Testis (tissue), 3 donors: Measurements from ENCODE around the gene ZNF778. TPM values are rescaled to one million over a fixed set of nuclear protein-coding genes. Genes with fewer than 3 reads are reported as not detected.

ENCODE experiments used
- DNase-seq: peaks from one replicate; pipeline ENCODE4 v3.0.0-alpha.2; 2019
- H3K27ac ChIP-seq, 2 donors: fragments of 200-600 bp; sonication (generic); one replicate each; pipeline ENCODE4 v1.5.1; 2019
- H3K27me3 ChIP-seq: fragments of 200-600 bp; sonication (generic); one replicate; pipeline ENCODE4 v1.5.1; 2019
- H3K36me3 ChIP-seq: fragments of 200-600 bp; sonication (generic); one replicate; pipeline ENCODE4 v1.5.1; 2017; ENCODE audit warnings: low read depth; ENCODE audit errors: missing control alignments
- H3K4me1 ChIP-seq: fragments of 200-600 bp; sonication (generic); one replicate; pipeline ENCODE4 v1.5.1; 2019
- H3K4me3 ChIP-seq, 2 donors: fragments of 200-600 bp; sonication (generic); one replicate each; pipeline ENCODE4 v1.5.1; 2017 to 2019
- H3K9me3 ChIP-seq: fragments of 200-600 bp; sonication (generic); one replicate; pipeline ENCODE4 v1.5.1; 2017
- CTCF ChIP-seq, 3 experiments: fragments of 450-650 bp in 2 of 3; fragments of 200-600 bp in 1 of 3; sonication (generic) in 1 of 3; IDR thresholded peaks; one replicate each; pipeline ENCODE4 v1.5.1; 2016 to 2019; ENCODE audit warnings: antibody characterized with exemption in 3 of 3, mild to moderate bottlenecking in 2 of 3, moderate library complexity in 1 of 3
- POLR2A ChIP-seq: fragments of 450-650 bp; IDR thresholded peaks from one replicate; pipeline ENCODE4 v1.6.1; 2017; ENCODE audit warnings: antibody characterized with exemption, mild to moderate bottlenecking, moderate library complexity
- WGBS, 2 donors: methylation state at CpG; one replicate each; pipeline ENCODE4 v1.1.5; 2018; 5-methylcytosine and 5-hydroxymethylcytosine counted together
- intact Hi-C: fragments of 100-400 bp; cut with DNase I; formaldehyde crosslinking; loops from one replicate; pipeline ENCODE4 v1.15.1; 2023; ENCODE audit warnings: low total_unique reads
- polyA plus RNA-seq: library from polyadenylated mRNA; stranded (reverse); fragments of 350-450 nt; fragmentation: Illumina TruSeq; extraction: RNeasy Lipid Tissue Mini Kit (QIAGEN cat#74804); gene quantifications from one replicate; pipeline ENCODE4 v1.2.3, GENCODE V29; 2014; ENCODE audit warnings: low read depth, low replicate concordance; ENCODE audit not compliant: insufficient read depth
- total RNA-seq, 2 donors: library from RNA; depleted of rRNA; stranded (reverse); fragments of >200 nt; gene quantifications; one replicate each; pipeline ENCODE4 v1.2.3, GENCODE V29; 2016

Gene ZNF778
- total and polyA plus RNA-seq, 3 donors from 2014 or later: 21.0 to 32.9 (median 29.8) TPM

- H3K36me3 ChIP-seq: no peaks in the 10 kb centered on the region
- no peaks in the 10 kb centered on the region for H3K4me1 ChIP-seq
- TF ChIP-seq CTCF (IDR thresholded peaks at IDR 0.05): no peak
- no peak for TF ChIP-seq POLR2A
- DNase-seq: no peak
- WGBS, 2 donors: 82 to 94% methylated on average over 9 of the region's 9 CpGs
- H3K9me3 ChIP-seq: no peaks in the 10 kb centered on the region
- no peak overlapping the region for H3K27ac ChIP-seq
- intact Hi-C loops: no loop called here
- no peak overlapping the region for H3K4me3 ChIP-seq
- H3K27me3 ChIP-seq: no peaks in the 10 kb centered on the region
Measured at GRCh38 chr16:89176717-89177116, 40.8 kb upstream of the ZNF778 start.

GRCh38 chr16:89177501-89177900 is 40.0 kb upstream of the ZNF778 start:
- intact Hi-C loops: no loop called here
- Histone ChIP-seq H3K27ac (no peak overlapping the region), H3K27me3 (no peaks in the 10 kb centered on the region), H3K4me3 (no peak overlapping the region), H3K36me3 (no peaks in the 10 kb centered on the region), H3K4me1 (no peaks in the 10 kb centered on the region), H3K9me3 (no peaks in the 10 kb centered on the region)
- WGBS, 2 donors: 71 to 73% methylated on average over 6 to 12 of the region's 12 CpGs
- no peak for DNase-seq
- TF ChIP-seq POLR2A (no peak), CTCF (IDR thresholded peaks at IDR 0.05) (no peak)

GRCh38 chr16:89178453-89179147 is 38.9 kb upstream of the ZNF778 start:
- no peaks in the 10 kb centered on the region for H3K27me3 ChIP-seq
- no peak overlapping the region for H3K4me3 ChIP-seq
- no peak for DNase-seq
- no peaks in the 10 kb centered on the region for H3K36me3 ChIP-seq
- no peaks in the 10 kb centered on the region for H3K9me3 ChIP-seq
- intact Hi-C loops: no loop called here
- WGBS, 2 donors: 80 to 86% methylated on average over 8 to 24 of the region's 24 CpGs
- no peaks in the 10 kb centered on the region for H3K4me1 ChIP-seq
- TF ChIP-seq POLR2A: no peak
- TF ChIP-seq CTCF (IDR thresholded peaks at IDR 0.05): no peak
- no peak overlapping the region for H3K27ac ChIP-seq

GRCh38 chr16:89179148-89179484 is 38.4 kb upstream of the ZNF778 start:
- WGBS, 2 donors: 80 to 81% methylated on average over 1 to 19 of the region's 19 CpGs
- no peak overlapping the region for H3K4me3 ChIP-seq
- H3K27ac ChIP-seq: no peak overlapping the region
- TF ChIP-seq POLR2A: no peak
- no peak for DNase-seq
- no peaks in the 10 kb centered on the region for H3K4me1 ChIP-seq
- H3K9me3 ChIP-seq: no peaks in the 10 kb centered on the region
- intact Hi-C loops: no loop called here
- H3K27me3 ChIP-seq: no peaks in the 10 kb centered on the region
- no peaks in the 10 kb centered on the region for H3K36me3 ChIP-seq

- no peak for DNase-seq
- no peak overlapping the region for H3K27ac ChIP-seq
- 81 to 87% methylated on average over 10 to 25 of the region's 25 CpGs for WGBS, 2 donors
- no peaks in the 10 kb centered on the region for H3K36me3 ChIP-seq
- TF ChIP-seq POLR2A (no peak), CTCF (IDR thresholded peaks at IDR 0.05) (no peak)
- no peaks in the 10 kb centered on the region for H3K27me3 ChIP-seq
- H3K9me3 ChIP-seq: no peaks in the 10 kb centered on the region
- intact Hi-C loops: no loop called here
- H3K4me3 ChIP-seq: no peak overlapping the region
- H3K4me1 ChIP-seq: no peaks in the 10 kb centered on the region
Measured at GRCh38 chr16:89179656-89180315, 37.7 kb upstream of the ZNF778 start.
